GM13977 (cell line): Measurements from ENCODE around the gene REXO1.

Experiments used
- DNase-seq: peaks from one replicate; pipeline ENCODE4 v3.0.0; 2012; ENCODE audit warnings: low spot score
- in situ Hi-C: fragments of 300-500 bp; cut with MboI; formaldehyde crosslinking; loops from one replicate; pipeline ENCODE4 v1.12.0; 2022; ENCODE audit warnings: low sequenced_read_pairs, low pct_unique_long_range_greater_than_20kb, mixed read lengths, inconsistent platforms; ENCODE audit not compliant: unreplicated experiment
- TF ChIP-seq, protein P1 (sequence below): IDR thresholded peaks from 2 replicates; pipeline ENCODE4 v1.5.1; 2012; ENCODE audit warnings: mild to moderate bottlenecking, control low read depth; ENCODE audit not compliant: insufficient read depth; ENCODE audit errors: extremely low read depth, missing control alignments

REXO1 gene

DNA sequence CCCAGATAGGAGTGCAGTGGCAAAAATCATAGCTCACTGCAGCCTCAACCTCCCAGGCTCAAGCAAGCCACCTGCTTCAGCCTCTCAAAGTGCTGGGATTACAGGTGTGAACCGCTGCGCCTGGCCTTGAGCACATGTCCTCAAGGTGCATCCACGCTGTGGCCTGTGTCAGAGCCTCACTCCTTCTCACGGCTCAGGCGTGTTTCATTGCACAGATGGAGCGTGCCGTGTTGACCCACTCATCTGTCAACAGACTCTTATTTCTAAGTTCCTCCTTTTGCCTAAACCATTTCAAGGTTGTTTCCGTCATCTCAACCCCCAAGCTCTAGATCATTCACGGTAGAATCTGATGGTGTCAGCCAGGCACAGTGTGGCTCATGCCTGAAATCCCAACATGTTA is 64.4 kb downstream of the REXO1 start:
- DNase-seq, result no peak
- TF ChIP-seq, protein P1, sequence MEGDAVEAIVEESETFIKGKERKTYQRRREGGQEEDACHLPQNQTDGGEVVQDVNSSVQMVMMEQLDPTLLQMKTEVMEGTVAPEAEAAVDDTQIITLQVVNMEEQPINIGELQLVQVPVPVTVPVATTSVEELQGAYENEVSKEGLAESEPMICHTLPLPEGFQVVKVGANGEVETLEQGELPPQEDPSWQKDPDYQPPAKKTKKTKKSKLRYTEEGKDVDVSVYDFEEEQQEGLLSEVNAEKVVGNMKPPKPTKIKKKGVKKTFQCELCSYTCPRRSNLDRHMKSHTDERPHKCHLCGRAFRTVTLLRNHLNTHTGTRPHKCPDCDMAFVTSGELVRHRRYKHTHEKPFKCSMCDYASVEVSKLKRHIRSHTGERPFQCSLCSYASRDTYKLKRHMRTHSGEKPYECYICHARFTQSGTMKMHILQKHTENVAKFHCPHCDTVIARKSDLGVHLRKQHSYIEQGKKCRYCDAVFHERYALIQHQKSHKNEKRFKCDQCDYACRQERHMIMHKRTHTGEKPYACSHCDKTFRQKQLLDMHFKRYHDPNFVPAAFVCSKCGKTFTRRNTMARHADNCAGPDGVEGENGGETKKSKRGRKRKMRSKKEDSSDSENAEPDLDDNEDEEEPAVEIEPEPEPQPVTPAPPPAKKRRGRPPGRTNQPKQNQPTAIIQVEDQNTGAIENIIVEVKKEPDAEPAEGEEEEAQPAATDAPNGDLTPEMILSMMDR, result no peak
- in situ Hi-C loops, result no loop called here

DNA sequence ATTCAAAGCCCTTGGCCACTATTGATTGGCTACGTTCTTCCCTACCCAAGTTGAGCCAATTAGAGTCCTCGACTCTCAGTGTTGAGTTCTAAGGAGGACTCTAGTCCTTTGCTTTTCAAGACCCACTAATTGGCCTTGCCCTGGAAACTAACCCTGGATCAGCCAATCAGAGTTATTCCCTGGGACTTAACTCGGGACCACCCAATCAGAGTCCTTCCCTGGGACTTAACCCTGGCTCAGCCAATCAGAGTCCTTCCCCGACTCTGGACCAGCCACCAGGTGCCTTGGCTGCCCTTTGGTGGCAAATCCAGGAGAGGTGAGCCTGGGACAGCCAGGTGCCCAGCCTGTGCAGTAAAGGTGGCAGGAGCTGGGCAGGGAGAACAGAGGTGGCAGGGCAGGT is 64.9 kb downstream of the REXO1 start:
- in situ Hi-C loops, result no loop called here

DNA sequence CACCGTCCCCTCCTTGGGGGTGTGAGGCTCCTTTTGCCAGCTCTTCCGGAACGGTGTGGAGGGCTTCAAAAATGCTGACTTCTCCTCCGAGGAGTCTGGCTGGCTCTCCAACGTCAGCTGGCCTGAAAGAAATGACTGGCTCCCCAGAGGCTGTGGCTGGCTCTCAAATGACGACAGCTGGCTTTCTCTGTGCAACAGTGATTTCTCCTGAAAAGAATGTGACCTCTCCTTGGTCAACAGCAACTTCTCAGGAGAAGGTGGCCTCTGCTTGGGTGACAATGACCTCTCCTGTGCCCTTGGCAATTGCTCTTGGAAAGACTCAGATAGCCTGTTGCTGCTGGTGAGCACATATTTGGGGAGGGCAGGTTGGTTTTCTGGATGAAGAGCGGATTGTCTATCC is 65.8 kb downstream of the REXO1 start:
- DNase-seq, result no peak
- TF ChIP-seq, protein P1, result no peak
- in situ Hi-C loops, result no loop called here

More for the DNA sequence above, 64.9 kb downstream of the REXO1 start:
- TF ChIP-seq, protein P1, result no peak
- DNase-seq, result no peak

DNA sequence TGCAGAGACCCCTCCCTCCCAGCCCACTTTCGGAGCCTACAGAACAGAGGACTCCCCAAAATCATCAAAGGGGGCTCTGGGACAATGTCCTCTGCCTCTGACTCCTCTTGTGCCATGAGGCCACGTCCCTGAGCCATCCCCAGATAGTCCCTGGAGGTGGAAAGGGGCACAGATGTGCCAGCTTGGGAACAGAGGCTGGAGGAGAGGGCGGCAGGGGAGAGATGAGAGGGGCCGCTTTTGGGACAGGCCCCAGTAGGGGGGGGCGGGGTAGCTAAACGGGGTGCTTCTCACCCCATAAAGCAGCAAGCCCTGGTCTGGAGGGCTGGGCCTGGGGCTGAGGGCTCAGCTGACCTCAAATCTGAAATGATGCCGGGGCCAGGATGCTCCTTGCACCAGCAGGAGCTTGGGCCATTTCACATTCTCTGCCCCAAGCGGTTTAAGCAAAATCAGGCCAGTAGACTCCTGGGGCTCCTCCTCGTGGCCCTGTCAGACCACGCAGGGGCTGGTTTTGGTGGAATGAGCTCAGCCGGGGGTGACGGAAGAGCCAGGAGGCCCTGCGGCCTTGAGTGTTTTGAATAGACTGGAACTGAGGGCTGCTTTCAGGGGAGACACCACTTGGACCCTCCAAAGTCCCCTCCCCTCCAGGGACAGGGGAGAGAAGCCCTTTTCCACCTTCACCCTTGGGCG is 67.9 kb downstream of the REXO1 start:
- in situ Hi-C loops, result no loop called here
- DNase-seq, result peak; percentile 32
- TF ChIP-seq, protein P1, result no peak

DNA sequence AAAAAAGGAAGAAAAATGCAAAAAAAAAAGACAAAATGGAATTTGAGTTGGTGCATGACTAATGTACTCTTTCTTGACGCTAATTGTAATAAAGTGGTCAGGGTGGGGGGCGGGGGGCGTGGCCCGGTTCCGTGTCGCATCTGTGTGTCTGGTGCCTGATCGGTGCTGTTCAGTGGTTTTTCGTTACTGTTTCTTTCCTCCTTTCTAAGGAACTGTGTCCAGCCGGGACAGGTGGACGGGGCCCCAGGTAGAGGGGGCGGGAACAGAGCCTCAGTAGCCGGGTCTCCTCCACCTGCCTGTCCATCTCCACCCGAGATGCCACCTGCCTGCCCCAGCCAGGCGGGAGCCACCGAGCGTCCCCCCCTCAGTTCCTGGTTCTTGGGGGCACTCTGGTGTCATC is 68.7 kb downstream of the REXO1 start:
- TF ChIP-seq, protein P1, result no peak
- in situ Hi-C loops, result loop anchor here (10.0 kb wide), 1 partner anchor 235 kb away; no protein-coding TSS in a partner anchor
- DNase-seq, result no peak

DNA sequence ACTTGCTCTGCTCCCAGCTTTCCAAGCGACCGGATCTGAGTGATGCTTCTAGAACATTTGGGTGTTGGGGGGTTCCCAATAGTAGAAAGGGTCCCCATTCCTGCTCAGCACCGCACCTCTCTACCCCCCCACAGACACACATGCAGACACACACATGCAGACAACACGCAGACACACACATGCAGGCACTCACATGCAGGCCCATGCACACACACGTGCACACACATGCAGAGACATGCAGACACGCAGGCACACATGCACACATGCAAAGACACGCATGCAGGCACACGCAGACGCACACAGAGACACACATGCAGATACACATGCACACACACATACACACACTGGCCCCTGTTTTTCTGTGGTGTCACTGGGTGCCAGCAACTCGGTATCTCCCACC is 71.1 kb downstream of the REXO1 start:
- in situ Hi-C loops, result loop anchor here (10.0 kb wide), 1 partner anchor 232 kb away; no protein-coding TSS in a partner anchor
- TF ChIP-seq, protein P1, result no peak
- DNase-seq, result no peak
